NCI-H510A treated with DMSO at 0.1 percent for 48 hours (cell line): ENCODE data around the gene MRPL9.
"Not testable (repeated sequence)": the region's sequence is repeated elsewhere in the genome, so short reads cannot be mapped to it uniquely, and the experiment has no call there.

Experiments used
- DNase-seq: peaks from one replicate; lab custom pipeline; 2025; lab: John Stamatoyannopoulos, UW

The MRPL9 gene

GRCh38 chr1:151783796-151784195 is 20.5 kb upstream of the MRPL9 start:
- no peak for DNase-seq

- DNase-seq = no peak
Measured at GRCh38 chr1:151782741-151783140, 19.4 kb upstream of the MRPL9 start.

GRCh38 chr1:151782026-151782425 is 18.7 kb upstream of the MRPL9 start:
- DNase-seq = not testable (repeated sequence)

GRCh38 chr1:151780736-151781135 is 17.4 kb upstream of the MRPL9 start:
- not testable (repeated sequence) for DNase-seq

GRCh38 chr1:151779852-151780251 is 16.6 kb upstream of the MRPL9 start:
- DNase-seq = no peak

GRCh38 chr1:151777317-151777716 is 14.0 kb upstream of the MRPL9 start:
- no peak for DNase-seq

- DNase-seq = no peak
Measured at GRCh38 chr1:151776665-151777062, 13.4 kb upstream of the MRPL9 start.

- no peak for DNase-seq
Measured at GRCh38 chr1:151775894-151776664, 12.8 kb upstream of the MRPL9 start.

GRCh38 chr1:151774256-151774922 is 11.1 kb upstream of the MRPL9 start:
- DNase-seq = no peak

- no peak for DNase-seq
Measured at GRCh38 chr1:151773702-151774101, 10.4 kb upstream of the MRPL9 start.

GRCh38 chr1:151769270-151769669 is 6.0 kb upstream of the MRPL9 start:
- DNase-seq = not testable (repeated sequence)

GRCh38 chr1:151768351-151769066 is 5.2 kb upstream of the MRPL9 start:
- peak; percentile 29 for DNase-seq

- peak; percentile 48 for DNase-seq
Measured at GRCh38 chr1:151763990-151764389, 694 bp upstream of the MRPL9 start.

GRCh38 chr1:151760597-151761385 is 2.5 kb downstream of the MRPL9 start:
- no peak for DNase-seq

GRCh38 chr1:151759241-151759640 is 4.1 kb downstream of the MRPL9 start:
- no peak for DNase-seq

GRCh38 chr1:151756291-151756690 is 7.0 kb downstream of the MRPL9 start:
- DNase-seq = no peak

GRCh38 chr1:151741516-151741915 is 21.8 kb downstream of the MRPL9 start:
- DNase-seq = no peak

- peak; percentile 85 for DNase-seq
Measured at GRCh38 chr1:151739590-151740355, 23.5 kb downstream of the MRPL9 start.

- DNase-seq = no peak
Measured at GRCh38 chr1:151737479-151737878, 25.8 kb downstream of the MRPL9 start.

GRCh38 chr1:151737026-151737425 is 26.3 kb downstream of the MRPL9 start:
- DNase-seq = no peak

- DNase-seq = not testable (repeated sequence)
Measured at GRCh38 chr1:151733995-151734394, 29.3 kb downstream of the MRPL9 start.
